SK-N-SH (cell line): Measurements from ENCODE around the gene GNAL. TPM values are rescaled to one million over a fixed set of nuclear protein-coding genes. Genes with fewer than 3 reads are reported as not detected.

Experiments
- CTCF ChIA-PET: fragments of 300-600, 350-600 bp; formaldehyde crosslinking; extraction: SDS; loops from one replicate; lab custom pipeline; 2021; lab: Yijun Ruan, JAX
- POLR2A ChIA-PET: fragments of 350-600 bp; sonication (Branson Sonifier 250); formaldehyde crosslinking; extraction: SDS; loops from one replicate; lab custom pipeline; 2020; ENCODE audit warnings: antibody characterized with exemption, inconsistent platforms; lab: Yijun Ruan, JAX
- DNase-seq: peaks from one replicate; pipeline ENCODE4 v3.0.0; 2012
- H2AFZ ChIP-seq: fragments of 200-600 bp; sonication (generic); 2 replicates; pipeline ENCODE4 v1.8.1; 2016; ENCODE audit warnings: antibody characterized with exemption, mild to moderate bottlenecking, low read depth
- H3F3A ChIP-seq: fragments of 200-600 bp; sonication (generic); replicated peaks from 2 replicates; pipeline ENCODE3; 2016; ENCODE audit warnings: antibody characterized with exemption, mild to moderate bottlenecking; ENCODE audit not compliant: insufficient read depth
- H3K27ac ChIP-seq, 2 experiments: fragments of 200-500 bp in 1 of 2; fragments of 200-600 bp in 1 of 2; sonication (Bioruptor generic) in 1 of 2; sonication (generic), shearing (Covaris generic) in 1 of 2; 2 replicates each; pipeline versions ENCODE4 v1.5.1 to v1.6.1; 2014 to 2016; ENCODE audit warnings: low read depth in 2 of 2, inconsistent platforms in 1 of 2, low read length in 1 of 2, mild to moderate bottlenecking in 1 of 2, mixed read lengths in 1 of 2
- H3K27me3 ChIP-seq: fragments of 200-600 bp; sonication (generic), shearing (Covaris generic); 2 replicates; pipeline ENCODE4 v1.6.1; 2016; ENCODE audit warnings: mixed run types; ENCODE audit not compliant: insufficient read depth
- H3K36me3 ChIP-seq, 2 experiments: fragments of 200-500 bp in 1 of 2; fragments of 200-600 bp in 1 of 2; sonication (Bioruptor generic) in 1 of 2; sonication (generic) in 1 of 2; replicated peaks in 1 of 2; 2 replicates each; pipeline versions ENCODE3 to v1.5.1; 2014 to 2016; ENCODE audit warnings: low read length in 1 of 2, mild to moderate bottlenecking in 1 of 2; ENCODE audit not compliant: insufficient read depth in 2 of 2, control insufficient read depth in 1 of 2
- H3K4me1 ChIP-seq, 2 experiments: fragments of 200-500 bp in 1 of 2; fragments of 200-600 bp in 1 of 2; sonication (Bioruptor generic) in 1 of 2; sonication (generic), shearing (Covaris generic) in 1 of 2; 2 replicates each; pipeline versions ENCODE4 v1.5.1 to v1.6.1; 2014 to 2016; ENCODE audit warnings: low read depth in 1 of 2, low read length in 1 of 2, mixed run types in 1 of 2; ENCODE audit not compliant: insufficient read depth in 2 of 2, control insufficient read depth in 1 of 2
- H3K4me2 ChIP-seq: fragments of 200-600 bp; sonication (generic), shearing (Covaris generic); 2 replicates; pipeline ENCODE4 v1.6.1; 2017; ENCODE audit warnings: mixed run types
- H3K4me3 ChIP-seq, 2 experiments: fragments of 200-500 bp in 1 of 2; fragments of 200-600 bp in 1 of 2; sonication (Bioruptor generic) in 1 of 2; sonication (generic), shearing (Covaris generic) in 1 of 2; 2 replicates each; pipeline versions ENCODE4 v1.5.1 to v1.8.1; 2014 to 2016; ENCODE audit warnings: low read depth in 2 of 2, inconsistent platforms in 1 of 2, low read length in 1 of 2, mild to moderate bottlenecking in 1 of 2, mixed read lengths in 1 of 2, moderate library complexity in 1 of 2
- H3K79me2 ChIP-seq: fragments of 200-600 bp; sonication (generic); 2 replicates; pipeline ENCODE4 v1.8.1; 2017; ENCODE audit warnings: mild to moderate bottlenecking; ENCODE audit not compliant: insufficient read depth
- H3K9ac ChIP-seq: fragments of 200-600 bp; sonication (generic); 2 replicates; pipeline ENCODE4 v1.6.1; 2017; ENCODE audit warnings: mixed run types
- H3K9me2 ChIP-seq: fragments of 200-600 bp; sonication (generic); 2 replicates; pipeline ENCODE4 v1.6.1; 2017; ENCODE audit warnings: mixed run types
- H3K9me3 ChIP-seq: fragments of 200-600 bp; sonication (generic); 2 replicates; pipeline ENCODE4 v1.6.1; 2017; ENCODE audit warnings: mixed run types, mild to moderate bottlenecking, moderate library complexity
- H4K20me1 ChIP-seq: fragments of 200-600 bp; sonication (generic); 2 replicates; pipeline ENCODE4 v1.6.1; 2017; ENCODE audit warnings: mild to moderate bottlenecking, mixed run types; ENCODE audit not compliant: insufficient read depth
- CHD2 ChIP-seq: fragments of 150-350 bp; IDR thresholded peaks from 2 replicates; pipeline ENCODE4 v1.6.1; 2018; ENCODE audit warnings: low read length; ENCODE audit not compliant: partially characterized antibody
- ELF1 ChIP-seq: IDR thresholded peaks from 2 replicates; pipeline ENCODE4 v1.4.0; 2012
- FOXJ3 ChIP-seq: sonication (generic); formaldehyde crosslinking; IDR thresholded peaks from 2 replicates; pipeline ENCODE4 v1.5.1; 2020; ENCODE audit warnings: mild to moderate bottlenecking, missing genetic modification reagents
- FOXM1 ChIP-seq: IDR thresholded peaks from 2 replicates; pipeline ENCODE4 v1.4.0; 2012; ENCODE audit warnings: low read depth, mild to moderate bottlenecking
- GATA2 ChIP-seq: sonication (generic); formaldehyde crosslinking; IDR thresholded peaks from 2 replicates; pipeline ENCODE4 v1.5.0; 2020; ENCODE audit warnings: mild to moderate bottlenecking, missing genetic modification reagents
- IRF3 ChIP-seq: fragments of 150-350 bp; IDR thresholded peaks from 2 replicates; pipeline ENCODE4 v1.6.1; 2016; ENCODE audit warnings: mild to moderate bottlenecking, low read depth, low read length
- MXI1 ChIP-seq: IDR thresholded peaks from 2 replicates; pipeline ENCODE4 v1.6.1; 2012; ENCODE audit warnings: mild to moderate bottlenecking, low read depth, low read length, improper control_type of control experiment
- NRF1 ChIP-seq: IDR thresholded peaks from 2 replicates; pipeline ENCODE4 v1.6.1; 2012; ENCODE audit warnings: low read depth, mild to moderate bottlenecking, low read length
- POLR2AphosphoS5 ChIP-seq: IDR thresholded peaks from 2 replicates; pipeline ENCODE4 v1.6.1; 2012; ENCODE audit warnings: low read depth, low read length
- RAD21 ChIP-seq: IDR thresholded peaks from 2 replicates; pipeline ENCODE4 v1.6.1; 2012; ENCODE audit warnings: mild to moderate bottlenecking, low read length
- TCF12 ChIP-seq: IDR thresholded peaks from 2 replicates; pipeline ENCODE4 v1.4.0; 2012
- YY1 ChIP-seq: IDR thresholded peaks from 2 replicates; pipeline ENCODE4 v1.4.0; 2012; ENCODE audit warnings: low read depth, mild to moderate bottlenecking
- WGBS: methylation state at CpG from one replicate; pipeline ENCODE4 v1.1.6; 2017; ENCODE audit warnings: low lambda C conversion rate; 5-methylcytosine and 5-hydroxymethylcytosine counted together
- polyA plus RNA-seq, 3 experiments: library from polyadenylated mRNA; depleted of rRNA; stranded (reverse); fragments of >200 nt; gene quantifications; 2 replicates each; pipeline ENCODE4 v1.2.3, GENCODE V29; 2012
- TF ChIP-seq, protein P1 (sequence below): IDR thresholded peaks from 2 replicates; pipeline ENCODE4; 2012
- TF ChIP-seq, protein P2 (sequence below): IDR thresholded peaks from 2 replicates; pipeline ENCODE4 v1.6.1; 2012; ENCODE audit warnings: mild to moderate bottlenecking, low read depth, low read length, moderate library complexity

Gene GNAL
- polyA plus RNA-seq, 1 of the 3 experiments (the other 2 are of a cell fraction), result 0.13 TPM

DNA sequence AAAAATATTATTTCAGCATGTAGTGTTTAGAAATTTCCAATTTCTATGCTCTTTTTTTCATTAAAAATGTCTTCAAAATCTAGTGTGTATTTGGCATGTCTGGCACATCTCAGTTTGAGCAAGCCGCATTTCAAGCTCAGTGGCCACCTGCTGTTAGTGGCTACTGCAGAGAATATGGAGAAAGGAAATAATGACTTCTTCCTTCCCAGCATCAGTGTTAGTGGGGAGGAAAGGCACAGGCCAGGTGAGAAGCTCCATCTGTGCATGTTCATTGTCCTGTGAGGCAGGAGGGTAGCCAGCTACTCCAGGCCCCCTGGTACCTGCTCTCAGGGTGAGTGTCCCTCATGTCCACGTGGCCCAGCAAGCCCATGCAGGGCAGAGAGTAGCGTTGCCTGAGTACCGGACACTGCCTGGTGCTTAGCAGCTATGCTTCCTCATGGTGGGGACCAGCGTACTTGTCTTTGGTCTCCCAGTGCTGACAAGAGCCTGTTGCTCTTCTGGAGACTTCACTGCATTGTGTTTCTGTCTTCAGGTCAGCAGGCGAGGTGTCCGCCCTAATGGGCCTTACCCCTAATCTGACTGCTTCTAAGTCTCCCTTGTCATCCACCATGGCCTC lies 94.8 kb downstream of the GNAL start:
- no peaks in the 10 kb centered on the region for H3K4me1 ChIP-seq
- H3K9me3 ChIP-seq, result no peaks in the 10 kb centered on the region
- H3K79me2 ChIP-seq, result no peaks in the 10 kb centered on the region
- TF ChIP-seq GATA2 (no peak), FOXM1 (no peak), YY1 (no peak), POLR2AphosphoS5 (no peak), CHD2 (no peak), NRF1 (no peak), MXI1 (no peak), RAD21 (no peak), FOXJ3 (no peak), TCF12 (no peak), IRF3 (no peak), ELF1 (no peak)
- TF ChIP-seq, protein P1, sequence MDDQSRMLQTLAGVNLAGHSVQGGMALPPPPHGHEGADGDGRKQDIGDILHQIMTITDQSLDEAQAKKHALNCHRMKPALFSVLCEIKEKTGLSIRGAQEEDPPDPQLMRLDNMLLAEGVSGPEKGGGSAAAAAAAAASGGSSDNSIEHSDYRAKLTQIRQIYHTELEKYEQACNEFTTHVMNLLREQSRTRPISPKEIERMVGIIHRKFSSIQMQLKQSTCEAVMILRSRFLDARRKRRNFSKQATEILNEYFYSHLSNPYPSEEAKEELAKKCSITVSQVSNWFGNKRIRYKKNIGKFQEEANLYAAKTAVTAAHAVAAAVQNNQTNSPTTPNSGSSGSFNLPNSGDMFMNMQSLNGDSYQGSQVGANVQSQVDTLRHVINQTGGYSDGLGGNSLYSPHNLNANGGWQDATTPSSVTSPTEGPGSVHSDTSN, result no peak
- TF ChIP-seq, protein P2, sequence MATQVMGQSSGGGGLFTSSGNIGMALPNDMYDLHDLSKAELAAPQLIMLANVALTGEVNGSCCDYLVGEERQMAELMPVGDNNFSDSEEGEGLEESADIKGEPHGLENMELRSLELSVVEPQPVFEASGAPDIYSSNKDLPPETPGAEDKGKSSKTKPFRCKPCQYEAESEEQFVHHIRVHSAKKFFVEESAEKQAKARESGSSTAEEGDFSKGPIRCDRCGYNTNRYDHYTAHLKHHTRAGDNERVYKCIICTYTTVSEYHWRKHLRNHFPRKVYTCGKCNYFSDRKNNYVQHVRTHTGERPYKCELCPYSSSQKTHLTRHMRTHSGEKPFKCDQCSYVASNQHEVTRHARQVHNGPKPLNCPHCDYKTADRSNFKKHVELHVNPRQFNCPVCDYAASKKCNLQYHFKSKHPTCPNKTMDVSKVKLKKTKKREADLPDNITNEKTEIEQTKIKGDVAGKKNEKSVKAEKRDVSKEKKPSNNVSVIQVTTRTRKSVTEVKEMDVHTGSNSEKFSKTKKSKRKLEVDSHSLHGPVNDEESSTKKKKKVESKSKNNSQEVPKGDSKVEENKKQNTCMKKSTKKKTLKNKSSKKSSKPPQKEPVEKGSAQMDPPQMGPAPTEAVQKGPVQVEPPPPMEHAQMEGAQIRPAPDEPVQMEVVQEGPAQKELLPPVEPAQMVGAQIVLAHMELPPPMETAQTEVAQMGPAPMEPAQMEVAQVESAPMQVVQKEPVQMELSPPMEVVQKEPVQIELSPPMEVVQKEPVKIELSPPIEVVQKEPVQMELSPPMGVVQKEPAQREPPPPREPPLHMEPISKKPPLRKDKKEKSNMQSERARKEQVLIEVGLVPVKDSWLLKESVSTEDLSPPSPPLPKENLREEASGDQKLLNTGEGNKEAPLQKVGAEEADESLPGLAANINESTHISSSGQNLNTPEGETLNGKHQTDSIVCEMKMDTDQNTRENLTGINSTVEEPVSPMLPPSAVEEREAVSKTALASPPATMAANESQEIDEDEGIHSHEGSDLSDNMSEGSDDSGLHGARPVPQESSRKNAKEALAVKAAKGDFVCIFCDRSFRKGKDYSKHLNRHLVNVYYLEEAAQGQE, result no peak
- TF ChIP-seq, all 33 proteins: peak for 0
- Histone ChIP-seq H3K27me3 (peaks cover 35% of the 10 kb centered on the region; the same call in 1 of the 2 replicates), H3K36me3 (no peaks in the 10 kb centered on the region), H2AFZ (no peak overlapping the region), H3K4me3 (no peak overlapping the region), H3K9me2 (no peaks in the 10 kb centered on the region), H4K20me1 (no peaks in the 10 kb centered on the region), H3K9ac (no peak overlapping the region), H3K27ac (no peak overlapping the region), H3F3A (no peaks in the 10 kb centered on the region), H3K4me2 (no peak overlapping the region)
- CTCF ChIA-PET, result interaction anchor here (1.3 kb wide), 1 partner anchor 11 kb away, joined by 3 read pairs; no protein-coding TSS in a partner anchor
- WGBS, result 8% methylated on average over 7 of the region's 7 CpGs
- POLR2A ChIA-PET, result no interaction called here
- no peak for DNase-seq
